ENCODE results near the gene ST8SIA4.

GRCh38 chr5:100903039-100903887 lies at the start of gene ST8SIA4:
- TF ChIP-seq CTCF (conservative IDR thresholded peaks at IDR 0.05 in 1 of 2, IDR thresholded peaks at IDR 0.05 in 1 of 2; ENCODE audit: extremely low read depth in 1 of 2, insufficient read depth in 1 of 2, low read depth in 1 of 2, low read length in 2 of 2) (no peak), EZH2 (IDR thresholded peaks at IDR 0.05; ENCODE audit: borderline replicate concordance, low read length) (no peak)
